HG03159 (cell line): ENCODE measurements around the gene POMGNT1.

Experiments used
- ATAC-seq: cut with Tn5 transposase; IDR thresholded peaks from one replicate; pipeline ENCODE4 v1.9.1; 2021; ENCODE audit warnings: mild to moderate bottlenecking, moderate library complexity; ENCODE audit not compliant: unreplicated experiment

Gene POMGNT1

DNA sequence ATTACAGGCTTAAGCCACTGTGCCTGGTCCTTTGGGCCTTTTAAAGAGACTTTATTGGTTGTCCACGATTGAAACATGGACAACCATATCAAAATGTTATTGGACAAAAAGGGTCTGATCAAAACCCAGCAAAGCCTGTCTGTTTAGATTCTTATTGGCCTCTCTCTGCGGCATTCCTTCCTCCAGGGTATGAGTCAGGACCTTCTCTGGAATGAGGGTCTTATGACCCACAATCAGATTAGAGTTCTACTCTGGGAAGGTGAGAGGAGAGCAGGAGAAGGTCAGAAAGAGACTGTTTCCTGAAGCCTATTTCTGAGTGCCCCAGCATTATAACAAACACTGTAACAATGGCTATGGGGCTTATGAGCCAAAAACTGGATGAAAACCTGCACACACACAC is 12.8 kb upstream of the POMGNT1 start:
- ATAC-seq, result no peak

DNA sequence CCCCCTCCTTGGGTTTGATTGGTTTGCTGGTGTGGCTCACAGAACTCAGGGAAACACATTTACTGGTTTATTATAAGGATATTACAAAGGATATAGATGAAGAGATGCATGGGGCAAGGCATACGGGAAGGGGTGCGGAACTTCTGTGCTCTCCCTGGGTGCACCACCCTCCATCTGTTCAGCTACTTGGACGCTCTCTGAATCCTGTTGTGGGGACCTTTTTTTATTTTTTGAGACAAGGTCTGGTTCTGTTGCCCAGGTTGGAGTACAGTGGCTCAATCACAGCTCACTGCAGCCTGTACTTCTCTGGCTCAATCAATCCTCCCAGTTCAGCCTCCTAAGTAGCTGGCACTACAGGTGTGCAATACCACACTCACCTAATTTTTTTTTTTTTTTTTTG is 12.3 kb upstream of the POMGNT1 start:
- ATAC-seq, result no peak

DNA sequence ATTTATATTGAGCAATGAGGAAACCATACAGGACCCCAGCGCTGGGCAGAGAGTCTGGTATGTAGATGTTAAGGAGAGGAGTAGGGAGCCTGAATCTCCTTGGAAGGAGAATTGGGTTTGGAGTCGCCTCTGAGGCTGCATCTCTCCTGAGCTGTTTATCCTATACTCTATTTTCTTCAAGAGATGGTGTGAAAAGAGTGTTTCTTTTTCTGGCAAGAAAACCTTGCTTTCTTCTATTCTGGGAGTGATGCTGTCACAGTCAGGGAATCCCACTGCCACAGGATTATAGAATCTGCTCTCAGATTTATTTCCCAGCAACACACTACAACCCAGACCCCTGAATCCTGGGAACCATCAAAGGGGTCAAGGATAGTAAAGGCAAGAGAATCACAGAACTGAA is 8.2 kb upstream of the POMGNT1 start:
- no peak for ATAC-seq

DNA sequence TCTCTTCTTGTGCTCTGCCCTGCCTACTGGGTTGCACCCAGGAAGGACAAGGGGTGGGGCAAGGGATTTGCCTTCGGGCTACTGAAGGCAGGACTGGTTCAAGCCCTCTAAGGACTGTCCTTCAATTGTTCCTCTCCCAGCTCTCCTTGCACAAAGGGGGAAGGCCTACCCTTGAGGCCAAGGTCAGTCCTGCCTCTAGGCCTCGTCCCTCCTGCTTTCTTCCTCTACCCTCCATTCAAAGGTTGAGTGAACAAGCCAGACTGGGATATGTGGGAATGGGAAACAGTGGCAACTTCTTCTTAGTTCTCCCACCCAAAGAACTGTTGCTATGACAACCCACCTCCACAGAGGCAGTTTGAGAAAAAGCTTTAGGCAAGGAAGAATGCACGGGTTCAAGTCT is 7.6 kb upstream of the POMGNT1 start:
- ATAC-seq, result no peak

DNA sequence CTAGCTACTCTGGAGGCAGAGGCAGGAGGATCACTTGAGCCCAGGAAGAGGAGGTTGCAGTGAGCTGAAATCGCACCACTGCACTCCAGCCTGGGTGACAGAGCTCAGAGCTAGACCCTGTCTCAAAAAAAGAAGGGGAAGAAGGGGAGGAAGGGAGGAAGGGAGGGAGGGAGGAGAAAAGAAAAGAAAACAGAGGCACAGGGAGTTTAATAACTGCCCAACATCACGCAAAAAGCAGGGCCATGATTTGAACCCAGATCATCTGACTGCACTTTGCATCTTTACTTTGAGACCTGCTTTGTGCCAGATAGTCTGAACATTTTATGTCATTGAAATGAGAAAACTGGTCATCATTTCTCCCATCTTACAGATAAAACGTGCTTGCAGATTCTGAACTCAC is 6.9 kb upstream of the POMGNT1 start:
- no peak for ATAC-seq

DNA sequence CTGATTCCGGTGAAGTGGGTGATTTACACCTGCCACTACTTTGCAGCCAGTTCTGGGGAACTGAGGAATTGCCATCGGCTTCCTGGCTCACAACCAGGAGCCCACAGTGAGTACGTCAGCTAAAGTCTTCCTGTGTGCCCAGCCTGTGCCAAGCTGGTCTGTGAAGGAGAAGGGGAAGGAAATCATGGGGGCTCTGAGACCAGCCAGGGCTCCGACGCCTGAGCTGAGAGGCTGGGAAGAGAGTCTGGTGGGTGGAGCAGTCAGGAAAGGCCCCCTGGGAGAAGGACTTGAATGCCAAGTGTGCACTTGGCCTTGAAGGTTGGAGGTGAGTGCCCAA is 6.1 kb upstream of the POMGNT1 start:
- ATAC-seq, result no peak

DNA sequence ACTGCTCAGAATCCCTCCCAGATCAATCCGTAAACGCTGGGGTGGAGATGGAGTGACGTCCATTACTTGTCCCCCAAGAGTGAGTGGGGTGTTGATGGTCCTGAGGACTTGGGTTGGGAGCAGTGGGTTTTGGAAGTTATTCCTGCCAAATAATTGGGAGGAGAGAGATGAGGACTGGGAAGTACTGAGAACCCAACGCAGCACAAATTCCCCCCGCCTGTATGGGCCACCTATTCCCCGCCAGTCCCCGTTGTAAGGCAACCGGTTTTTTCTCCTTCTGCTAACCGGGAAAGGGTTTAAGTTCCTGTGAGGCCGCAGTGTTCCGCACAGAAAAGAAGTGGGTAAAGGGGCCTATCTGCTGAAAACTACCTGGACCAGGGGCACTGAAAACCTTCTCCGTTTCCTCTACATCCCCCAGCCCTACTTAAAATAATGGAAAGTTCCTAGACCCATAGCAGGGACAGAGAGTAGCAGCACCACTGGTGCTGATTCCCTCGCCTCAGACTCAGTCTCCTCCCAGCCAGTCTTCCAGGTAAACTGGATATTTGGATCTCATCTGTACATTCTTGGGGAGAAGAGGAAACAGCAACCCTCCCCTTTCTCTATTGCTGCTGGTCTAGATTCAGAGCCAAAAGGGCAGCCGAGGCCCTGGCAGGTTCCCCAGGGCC is 5.6 kb upstream of the POMGNT1 start:
- no peak for ATAC-seq

DNA sequence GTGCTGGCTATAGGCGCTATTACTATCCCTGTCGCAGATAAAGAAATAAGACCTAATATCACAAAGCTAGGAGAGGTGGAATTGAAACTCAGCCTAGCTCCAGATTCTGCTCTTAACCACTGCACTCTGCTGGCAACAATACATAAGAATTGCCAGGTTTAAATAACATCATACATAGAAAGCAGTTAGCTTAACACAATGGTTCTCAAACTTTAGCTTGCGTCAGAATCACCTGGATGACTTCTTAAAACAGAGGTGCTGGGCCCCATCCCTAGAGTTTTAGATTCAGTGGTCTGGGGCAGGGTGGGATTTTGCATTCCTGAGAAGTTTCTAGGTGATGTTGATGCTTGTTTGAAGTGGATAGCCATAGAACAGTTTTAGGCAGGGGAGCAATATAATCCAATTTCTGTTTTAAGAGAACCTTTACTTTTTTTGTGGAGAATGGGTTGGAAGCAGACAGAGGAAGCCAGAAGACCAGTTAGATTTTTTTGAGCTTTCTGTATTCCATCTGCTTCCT is 1.1 kb upstream of the POMGNT1 start:
- no peak for ATAC-seq

DNA sequence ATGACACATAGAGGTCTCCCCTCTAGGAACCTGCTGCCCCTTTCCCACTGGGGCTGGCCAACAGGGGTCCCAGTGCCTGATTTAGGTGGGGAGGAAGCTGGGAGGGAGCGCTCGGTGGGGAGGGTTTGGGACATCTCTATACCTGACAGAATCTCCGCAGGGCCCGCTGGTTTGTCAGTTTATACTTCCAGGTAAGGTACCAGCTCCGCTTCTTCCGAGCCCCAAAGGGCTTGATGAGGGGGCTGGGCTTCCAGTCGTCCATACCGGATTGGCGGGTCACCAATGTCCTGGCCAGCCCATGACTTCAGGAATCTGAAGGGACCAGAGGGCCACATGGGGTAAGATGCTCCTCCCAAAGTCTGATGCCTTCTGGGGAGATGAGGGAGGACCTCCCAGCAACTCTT is 672 bp downstream of the POMGNT1 start:
- ATAC-seq, result no peak

DNA sequence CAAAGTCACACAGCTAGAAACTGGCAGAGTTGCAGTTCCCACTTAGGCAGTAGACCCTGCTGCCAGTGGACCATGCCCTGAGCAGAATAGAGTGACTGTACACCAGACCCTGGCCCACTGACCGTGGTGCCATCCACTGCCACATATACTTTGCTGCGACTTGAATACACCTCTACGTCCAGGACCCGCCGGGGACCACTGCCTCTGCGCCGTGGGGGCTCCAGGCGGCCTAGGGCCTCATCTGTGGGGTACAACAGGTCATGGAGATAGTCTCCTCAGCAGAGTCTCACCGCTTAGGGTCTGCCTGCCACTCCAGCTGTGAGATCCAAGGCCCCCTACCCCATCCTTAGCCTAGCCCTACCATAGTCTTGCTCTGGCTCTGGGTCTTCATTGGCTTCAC is 1.6 kb downstream of the POMGNT1 start:
- no peak for ATAC-seq

DNA sequence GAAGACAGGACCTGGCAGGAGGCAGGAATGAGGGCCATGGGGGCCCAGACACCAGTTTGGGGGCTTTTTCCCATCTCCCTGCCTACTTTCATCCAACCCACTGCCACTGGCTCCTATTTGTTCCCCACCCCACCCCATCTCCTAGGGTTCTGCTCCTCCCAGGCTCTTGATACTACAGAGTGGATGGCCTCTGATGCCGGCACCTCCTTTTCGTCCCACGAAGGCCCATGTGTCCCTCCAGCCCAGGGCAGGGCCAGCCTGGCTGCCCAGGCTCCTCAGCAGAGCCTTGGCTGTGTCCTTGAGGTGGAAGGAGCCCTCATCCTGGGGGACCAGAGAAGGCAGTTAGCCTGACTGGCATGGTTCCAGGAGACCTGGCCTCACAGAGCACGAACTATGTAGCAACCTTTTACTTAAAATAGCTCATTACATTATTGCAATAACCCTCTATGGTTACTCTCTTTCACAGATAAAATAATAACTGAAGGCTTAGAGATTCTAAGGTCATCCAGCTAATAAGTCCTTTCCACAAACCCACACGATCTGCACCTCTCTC is 3.5 kb downstream of the POMGNT1 start:
- ATAC-seq, result no peak

DNA sequence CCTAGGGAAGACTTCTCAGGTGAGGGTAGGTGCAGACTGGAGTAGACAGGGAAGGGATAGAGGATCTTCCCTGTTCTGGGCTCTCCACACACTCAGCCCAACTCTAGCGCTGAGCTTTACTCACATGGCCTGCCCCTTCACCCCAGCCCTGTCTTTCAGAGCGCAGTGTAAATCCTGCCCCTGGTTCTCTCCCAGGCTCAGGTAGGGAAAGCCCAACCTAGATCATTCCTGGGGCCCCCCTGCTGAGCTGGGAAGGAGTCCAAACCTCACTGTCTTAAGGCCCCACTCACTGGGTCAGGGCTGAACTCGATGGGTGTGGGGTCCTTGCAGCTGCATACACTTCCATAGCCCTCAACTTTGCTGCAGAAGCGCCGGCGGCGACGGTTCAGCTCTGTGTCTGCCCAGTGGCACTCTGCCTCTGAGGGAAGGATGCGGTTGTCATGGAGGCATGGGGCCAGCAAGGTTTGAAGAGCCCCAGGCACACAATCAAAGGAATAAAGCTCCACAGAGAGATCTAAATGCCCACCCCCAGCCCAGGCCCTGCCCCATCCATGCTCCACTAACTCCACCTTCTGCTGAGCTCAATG is 4.2 kb downstream of the POMGNT1 start:
- ATAC-seq, result no peak

DNA sequence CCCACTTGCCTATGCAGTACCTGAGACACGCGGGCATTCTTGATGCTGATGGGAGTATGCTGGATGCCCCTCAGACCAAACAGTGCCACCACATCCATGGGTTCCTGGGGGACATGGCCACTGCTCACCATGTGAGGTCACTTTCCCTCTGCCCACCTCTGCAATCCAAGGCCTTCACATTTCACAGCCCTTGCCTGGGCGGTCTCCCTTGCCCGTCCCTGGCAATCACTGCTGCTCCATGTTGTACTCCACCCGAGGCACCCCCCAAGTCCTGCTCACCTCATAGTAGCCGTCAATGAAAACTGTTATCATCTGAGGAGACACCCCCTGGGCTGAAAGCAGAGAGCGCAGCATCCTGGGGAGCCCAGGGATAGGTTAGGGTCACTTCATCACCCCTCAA is 4.9 kb downstream of the POMGNT1 start:
- ATAC-seq, result no peak

DNA sequence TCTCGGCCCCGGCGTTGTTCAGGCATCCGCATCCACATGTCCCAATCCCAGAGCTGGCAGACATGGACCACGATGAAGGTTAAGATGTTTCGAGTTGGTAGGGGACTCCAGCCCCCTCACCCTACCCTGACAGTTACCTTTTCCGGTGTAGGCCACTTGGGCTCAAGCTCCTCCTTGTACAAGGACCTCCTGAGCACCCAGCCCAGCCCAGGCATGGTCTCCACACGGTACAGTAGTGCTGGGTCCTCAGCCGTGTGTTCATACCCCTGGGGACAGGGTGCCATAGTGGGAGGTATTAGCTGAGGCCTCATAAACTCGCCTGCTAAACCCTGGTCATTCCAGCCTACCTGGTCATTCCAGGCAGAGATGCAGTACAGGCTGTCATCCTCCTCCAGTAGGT is 6.1 kb downstream of the POMGNT1 start:
- no peak for ATAC-seq

DNA sequence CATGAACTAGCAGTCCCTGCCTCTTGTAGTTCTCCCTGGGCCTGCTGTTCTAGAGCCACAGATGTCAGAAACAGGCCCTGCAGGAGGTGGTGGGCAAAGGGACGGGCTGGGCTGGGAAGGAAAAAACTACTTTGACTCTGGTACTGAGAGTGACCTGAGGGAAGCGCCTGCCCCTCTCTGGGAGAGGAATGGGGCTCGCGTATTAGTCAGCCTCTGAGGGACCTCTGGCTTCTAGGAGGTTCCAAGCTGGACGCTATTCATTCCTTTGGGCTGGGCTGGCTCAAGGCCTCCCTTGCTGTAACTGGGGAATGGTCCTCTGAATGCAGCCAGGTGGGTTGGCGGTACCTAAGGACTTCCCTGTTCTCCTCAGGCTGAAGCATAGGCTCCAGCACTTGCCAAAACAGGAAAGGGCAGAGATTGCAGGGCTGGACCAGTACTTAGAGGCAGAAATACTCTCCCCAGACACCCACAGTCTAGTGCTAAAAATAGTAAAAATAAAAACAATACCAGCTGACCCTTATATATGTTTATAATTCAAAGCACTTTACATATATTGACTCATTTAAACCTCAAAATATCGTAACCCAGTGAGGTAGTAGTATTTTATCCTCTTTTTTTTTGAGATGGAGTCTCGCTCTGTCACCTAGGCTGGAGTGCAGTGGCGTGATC is 7.1 kb downstream of the POMGNT1 start:
- ATAC-seq, result no peak

DNA sequence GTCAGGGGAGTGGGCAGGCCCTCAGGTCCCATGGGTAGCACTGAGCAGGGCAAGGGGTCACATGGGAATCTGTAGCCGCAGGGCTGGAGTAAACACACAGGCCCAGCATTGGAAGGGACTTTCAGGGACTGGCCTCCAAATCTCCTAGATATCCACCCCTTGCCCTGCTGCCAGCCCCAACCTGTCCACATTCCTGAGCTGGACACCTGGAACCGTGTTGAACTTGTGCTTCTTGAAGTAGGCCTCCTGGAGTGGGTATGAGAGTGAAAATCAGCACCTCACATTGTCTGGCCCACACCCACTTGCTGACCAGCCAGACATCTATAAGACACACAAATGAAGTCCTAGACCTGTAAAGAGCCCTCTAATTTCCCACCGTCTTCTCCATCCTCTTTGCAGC is 7.7 kb downstream of the POMGNT1 start:
- no peak for ATAC-seq

DNA sequence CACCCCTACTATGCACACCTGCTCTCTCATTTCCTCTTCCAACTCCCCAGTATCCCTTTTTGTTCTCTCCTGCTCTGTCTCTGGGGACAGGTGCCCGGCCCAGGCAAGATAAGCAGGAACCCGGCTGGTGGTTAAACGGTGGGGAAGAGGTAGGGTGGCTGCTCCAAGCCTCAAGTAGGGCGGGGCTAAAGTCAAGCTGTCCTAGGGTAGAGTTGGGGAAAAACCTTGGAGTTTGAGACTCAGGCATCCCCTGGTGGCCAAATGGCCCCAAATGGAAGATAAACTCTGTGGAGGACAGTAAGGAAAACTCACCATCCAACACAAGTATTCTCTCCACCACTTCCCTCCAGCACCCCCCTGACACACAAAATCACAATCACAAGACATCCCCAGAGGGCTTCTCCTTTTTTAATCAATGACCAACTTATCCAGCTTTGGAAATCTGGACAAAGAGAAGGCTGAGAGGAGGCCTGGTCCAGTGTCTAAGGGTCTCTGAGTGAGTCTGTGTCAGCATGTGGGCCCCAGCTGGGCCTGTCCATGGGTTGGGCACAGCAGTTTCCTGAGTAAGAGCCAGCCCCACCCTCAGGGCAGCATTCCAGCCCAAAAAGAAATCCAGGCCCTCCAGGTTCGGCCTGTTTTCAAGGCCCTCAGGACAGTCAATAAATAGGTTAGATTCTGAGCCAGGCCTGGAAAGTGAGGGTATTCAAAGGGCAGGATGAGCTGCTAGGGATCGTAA is 9.8 kb downstream of the POMGNT1 start:
- no peak for ATAC-seq

DNA sequence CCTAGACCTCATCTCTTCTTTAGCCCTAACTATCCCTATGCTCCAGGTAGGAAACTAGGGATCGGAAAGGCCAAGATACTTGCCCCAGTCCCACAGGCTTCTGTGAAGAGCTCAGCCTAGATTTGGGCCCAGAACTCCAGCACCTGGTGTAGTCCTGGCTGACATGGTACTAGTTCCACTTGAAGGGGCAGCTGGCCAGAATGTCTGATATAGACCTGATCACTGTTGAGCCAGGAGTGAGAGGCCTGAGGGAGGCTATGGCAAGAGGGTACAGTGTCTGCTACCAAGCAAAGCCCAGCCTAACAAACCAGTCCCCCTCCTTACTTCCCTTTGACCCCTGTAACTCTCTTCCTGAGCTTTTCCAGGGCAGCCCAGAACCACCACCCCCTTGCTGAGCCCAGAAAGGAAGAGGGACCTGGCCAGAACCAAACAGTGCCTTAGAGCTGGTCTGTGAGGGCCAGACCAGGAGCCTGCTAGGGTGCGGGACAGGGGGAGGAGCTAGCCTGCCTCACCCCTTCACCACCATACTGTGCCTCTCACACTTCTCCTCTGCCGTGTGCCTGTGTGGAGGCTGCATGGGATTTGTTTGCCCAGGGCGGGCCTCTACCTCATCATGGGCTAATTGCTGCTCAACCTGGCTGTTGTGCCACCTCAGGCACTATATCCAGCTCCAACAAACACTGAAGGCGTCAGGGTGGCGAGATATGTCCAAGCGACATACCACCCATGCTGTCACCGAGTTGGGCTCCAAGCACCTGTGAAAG is 10.9 kb downstream of the POMGNT1 start:
- no peak for ATAC-seq

DNA sequence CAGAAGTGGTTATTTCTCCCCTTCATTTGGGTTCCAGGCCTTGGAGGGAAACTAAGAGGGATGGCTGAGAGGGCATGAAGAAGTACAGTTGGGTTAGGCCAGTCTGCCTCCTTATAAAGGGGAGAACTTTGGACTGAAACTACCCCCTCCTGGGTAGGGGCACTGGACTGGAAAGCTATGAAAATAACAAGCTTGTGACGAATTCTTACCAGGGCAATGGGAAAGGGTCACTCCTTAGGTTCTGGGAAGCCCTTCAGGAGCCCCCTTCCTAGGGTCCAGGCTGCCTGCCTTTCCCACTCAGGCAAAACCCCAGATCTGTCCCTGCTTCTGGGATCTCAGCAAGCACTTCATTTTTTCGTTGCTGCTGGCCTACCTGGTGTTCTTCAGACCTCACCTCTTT is 12.2 kb downstream of the POMGNT1 start:
- no peak for ATAC-seq

DNA sequence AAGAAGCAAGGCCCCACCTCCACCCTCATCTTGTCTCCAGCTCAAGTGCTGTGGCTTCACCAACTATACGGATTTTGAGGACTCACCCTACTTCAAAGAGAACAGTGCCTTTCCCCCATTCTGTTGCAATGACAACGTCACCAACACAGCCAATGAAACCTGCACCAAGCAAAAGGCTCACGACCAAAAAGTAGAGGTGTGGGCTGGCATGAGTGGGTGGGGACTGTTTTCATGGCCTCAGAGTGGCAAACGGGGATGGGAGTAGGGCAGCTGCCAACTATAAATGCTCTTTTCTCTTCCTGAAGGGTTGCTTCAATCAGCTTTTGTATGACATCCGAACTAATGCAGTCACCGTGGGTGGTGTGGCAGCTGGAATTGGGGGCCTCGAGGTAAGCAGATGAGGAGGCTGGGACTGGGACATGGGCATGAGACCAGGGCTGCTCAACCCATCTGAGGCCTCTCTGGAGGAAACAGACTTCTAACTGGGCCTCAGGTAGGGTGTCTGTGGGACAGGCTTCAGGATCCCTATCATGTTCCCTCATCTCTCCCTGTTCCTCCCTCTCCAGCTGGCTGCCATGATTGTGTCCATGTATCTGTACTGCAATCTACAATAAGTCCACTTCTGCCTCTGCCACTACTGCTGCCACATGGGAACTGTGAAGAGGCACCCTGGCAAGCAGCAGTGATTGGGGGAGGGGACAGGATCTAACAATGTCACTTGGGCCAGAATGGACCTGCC is 13.1 kb downstream of the POMGNT1 start:
- no peak for ATAC-seq
